IMR-90 (cell line): Measurements from ENCODE around the gene HOGA1. TPM values are rescaled to one million over a fixed set of nuclear protein-coding genes. Genes with fewer than 3 reads are reported as not detected.

Source experiments
- ATAC-seq: fragments of 200-7000 bp; cut with Tn5 transposase; 2 replicates; pipeline ENCODE4 v1.9.1; 2020; ENCODE audit warnings: low read depth, mild to moderate bottlenecking, moderate library complexity
- BruUV-seq: library from RNA; stranded (reverse); fragments of 400-500 nt; replicated peaks from 2 replicates; lab custom pipeline; 2021; lab: Mats Ljungman, UMichigan
- CTCF ChIA-PET: fragments of 300-600 bp; formaldehyde crosslinking; extraction: SDS; loops from one replicate; lab custom pipeline; 2021; ENCODE audit warnings: antibody characterized with exemption; lab: Yijun Ruan, JAX
- POLR2A ChIA-PET: fragments of 300-600 bp; sonication (Branson Sonifier 250); formaldehyde crosslinking; loops from one replicate; lab custom pipeline; 2022; ENCODE audit warnings: antibody characterized with exemption; ENCODE audit not compliant: unreplicated experiment; lab: Charles Lee
- DNase-seq: peaks from one replicate; pipeline ENCODE4 v3.0.0; 2013
- H2AFZ ChIP-seq: replicated peaks from 2 replicates; pipeline ENCODE3; 2013; ENCODE audit warnings: low read length, mild to moderate bottlenecking; ENCODE audit not compliant: poor library complexity
- H2AK5ac ChIP-seq: 2 replicates; pipeline ENCODE4 v1.6.1; 2013; ENCODE audit warnings: low read depth, low read length, inconsistent platforms
- H2AK9ac ChIP-seq: replicated peaks from 2 replicates; pipeline ENCODE3; 2013; ENCODE audit warnings: mild to moderate bottlenecking, low read depth, low read length, moderate library complexity; ENCODE audit not compliant: poor library complexity
- H2BK120ac ChIP-seq: 2 replicates; pipeline ENCODE4 v1.6.1; 2013; ENCODE audit warnings: low read depth, low read length, inconsistent platforms
- H2BK15ac ChIP-seq: 3 replicates; pipeline ENCODE4 v1.6.1; 2013; ENCODE audit warnings: low read depth, low read length, inconsistent platforms
- H2BK20ac ChIP-seq: 2 replicates; pipeline ENCODE4 v1.6.1; 2013; ENCODE audit warnings: low read depth, mild to moderate bottlenecking, inconsistent platforms, low read length, moderate library complexity
- H2BK5ac ChIP-seq: 2 replicates; pipeline ENCODE4 v1.6.1; 2013; ENCODE audit warnings: mild to moderate bottlenecking, low read depth, low read length, inconsistent platforms; ENCODE audit not compliant: poor library complexity, severe bottlenecking
- H3K14ac ChIP-seq: replicated peaks from 2 replicates; pipeline ENCODE4 v1.6.1; 2013; ENCODE audit warnings: low read depth, low read length, inconsistent platforms
- H3K18ac ChIP-seq: 2 replicates; pipeline ENCODE4 v1.6.1; 2013; ENCODE audit warnings: low read depth, low read length, control low read depth
- H3K23ac ChIP-seq: 2 replicates; pipeline ENCODE4 v1.6.1; 2013; ENCODE audit warnings: low read depth, low read length, inconsistent platforms
- H3K27ac ChIP-seq: 2 replicates; pipeline ENCODE4 v1.5.1; 2013; ENCODE audit warnings: mild to moderate bottlenecking, control low read depth, low read length; ENCODE audit not compliant: insufficient read depth
- H3K27me3 ChIP-seq: 2 replicates; pipeline ENCODE4 v1.6.1; 2013; ENCODE audit warnings: low read length; ENCODE audit not compliant: control insufficient read depth, insufficient read depth
- H3K36me3 ChIP-seq: 2 replicates; pipeline ENCODE4 v1.6.1; 2013; ENCODE audit warnings: low read length, mixed read lengths; ENCODE audit not compliant: control insufficient read depth, insufficient read depth
- H3K4ac ChIP-seq: 2 replicates; pipeline ENCODE4 v1.6.1; 2013; ENCODE audit warnings: low read depth, low read length, inconsistent platforms
- H3K4me1 ChIP-seq: 2 replicates; pipeline ENCODE4 v1.6.1; 2013; ENCODE audit warnings: low read length, mixed read lengths; ENCODE audit not compliant: control insufficient read depth, insufficient read depth
- H3K4me2 ChIP-seq: 2 replicates; pipeline ENCODE4 v1.6.1; 2013; ENCODE audit warnings: low read depth, mild to moderate bottlenecking, control low read depth, low read length, moderate library complexity
- H3K4me3 ChIP-seq: 2 replicates; pipeline ENCODE4 v1.5.1; 2013; ENCODE audit warnings: low read depth, mild to moderate bottlenecking, control low read depth, low read length, moderate library complexity; ENCODE audit not compliant: insufficient read depth
- H3K56ac ChIP-seq: 2 replicates; pipeline ENCODE4 v1.6.1; 2013; ENCODE audit warnings: low read length, inconsistent platforms; ENCODE audit not compliant: insufficient read depth; ENCODE audit errors: extremely low read depth
- H3K79me1 ChIP-seq, 2 experiments: 2 replicates each; pipeline ENCODE4 v1.6.1; 2013; ENCODE audit warnings: low read length in 2 of 2, inconsistent platforms in 1 of 2, low read depth in 1 of 2
- H3K9ac ChIP-seq: 2 replicates; pipeline ENCODE4 v1.6.1; 2013; ENCODE audit warnings: low read depth, low read length, control low read depth
- H3K9me1 ChIP-seq: 2 replicates; pipeline ENCODE4 v1.6.1; 2013; ENCODE audit warnings: low read length, inconsistent platforms; ENCODE audit not compliant: insufficient read depth
- H3K9me3 ChIP-seq: 2 replicates; pipeline ENCODE4 v1.6.1; 2013; ENCODE audit warnings: low read length; ENCODE audit not compliant: control insufficient read depth, insufficient read depth
- H4K20me1 ChIP-seq: 2 replicates; pipeline ENCODE4 v1.6.1; 2013; ENCODE audit warnings: low read length, inconsistent platforms; ENCODE audit not compliant: insufficient read depth
- H4K5ac ChIP-seq: 2 replicates; pipeline ENCODE4 v1.6.1; 2013; ENCODE audit warnings: mild to moderate bottlenecking, low read depth, low read length, control low read depth
- H4K8ac ChIP-seq, 2 experiments: 2 replicates each; pipeline ENCODE4 v1.6.1; 2013; ENCODE audit warnings: low read depth in 2 of 2, low read length in 2 of 2, control low read depth in 1 of 2, inconsistent platforms in 1 of 2
- H4K91ac ChIP-seq: 2 replicates; pipeline ENCODE4 v1.6.1; 2013; ENCODE audit warnings: low read depth, low read length, inconsistent platforms; ENCODE audit not compliant: insufficient read depth
- BHLHE40 ChIP-seq: fragments of 150-350 bp; IDR thresholded peaks from 2 replicates; pipeline ENCODE4 v1.6.1; 2016; ENCODE audit warnings: mild to moderate bottlenecking, low read depth, low read length
- FOS ChIP-seq: fragments of 150-350 bp; IDR thresholded peaks from 2 replicates; pipeline ENCODE4 v1.6.1; 2016; ENCODE audit warnings: low read depth, low read length
- dilution Hi-C: fragments of 300-500 bp; cut with HindIII; formaldehyde crosslinking; loops from one replicate; pipeline ENCODE4 v1.14.3; 2018; ENCODE audit warnings: low sequenced_read_pairs; ENCODE audit not compliant: unreplicated experiment
- in situ Hi-C: fragments of 300-500 bp; cut with MboI; formaldehyde crosslinking; loops from 3 replicates; pipeline ENCODE4 v1.14.3; 2019; ENCODE audit warnings: low sequenced_read_pairs, inconsistent platforms, mixed read lengths
- intact Hi-C: fragments of 100-400 bp; cut with micrococcal nuclease; formaldehyde crosslinking; loops from 2 replicates; pipeline ENCODE4 v1.10.0; 2022
- polyA plus RNA-seq, 3 experiments: library from polyadenylated mRNA; depleted of rRNA; stranded (reverse); fragments of >200 nt; gene quantifications; 2 replicates each; pipeline ENCODE4 v1.2.3, GENCODE V29; 2012; ENCODE audit warnings: low replicate concordance in 1 of 3
- total RNA-seq: library from RNA; depleted of rRNA; stranded (reverse); fragments of >200 nt; gene quantifications from 2 replicates; pipeline ENCODE4 v1.2.3, GENCODE V29; 2012
- TF ChIP-seq, protein P1 (sequence below): conservative IDR thresholded peaks from 2 replicates; pipeline ENCODE4 v1.5.1; 2012; ENCODE audit warnings: mild to moderate bottlenecking, low read depth, low read length, improper control_type of control experiment
- TF ChIP-seq, protein P2 (sequence below): fragments of 150-350 bp; IDR thresholded peaks from 2 replicates; pipeline ENCODE4 v1.6.1; 2016; ENCODE audit warnings: low read depth, mild to moderate bottlenecking, low read length, moderate library complexity, borderline replicate concordance

Gene HOGA1
- total and polyA plus RNA-seq, 2 of the 4 experiments (the other 2 are of a cell fraction), result 0.36 to 0.41 TPM

DNA sequence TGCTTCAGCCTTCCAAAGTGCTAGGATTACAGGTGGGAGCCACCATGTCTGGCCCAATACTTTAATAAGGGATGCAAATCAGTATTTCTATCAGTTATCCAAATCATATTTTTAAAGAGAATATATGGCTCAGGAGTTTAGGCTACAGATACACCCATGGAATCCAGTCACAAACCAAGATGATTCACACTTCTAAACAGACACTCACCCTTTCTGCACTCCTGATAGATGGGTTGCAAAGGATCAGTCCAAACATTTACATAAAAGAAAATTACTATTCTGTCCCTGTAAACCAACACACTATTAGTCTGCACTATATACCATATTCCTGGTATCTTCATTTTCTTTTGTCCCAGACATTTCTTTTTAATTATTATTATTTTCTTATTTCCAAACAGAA lies 46.9 kb downstream of the HOGA1 start:
- peak overlapping the region; percentile 88 for H3K4me2 ChIP-seq
- H3K9me3 ChIP-seq, result no peaks in the 10 kb centered on the region
- peak overlapping the region; percentile 59; the same call in 1 of the 2 replicates for H4K5ac ChIP-seq
- H2BK15ac ChIP-seq, result no peak overlapping the region; the same call in 2 of the 3 replicates
- DNase-seq (peak; percentile 86), ATAC-seq (peak; percentile 70)
- H3K36me3 ChIP-seq, result no peaks in the 10 kb centered on the region
- H3K9ac ChIP-seq, result no peak overlapping the region
- peak overlapping the region; percentile 70 for H2BK5ac ChIP-seq
- H3K18ac ChIP-seq, result peak overlapping the region; percentile 53; the same call in 1 of the 2 replicates
- ChIA-PET CTCF (no interaction called here), POLR2A (no interaction called here)
- no peak overlapping the region for H2BK20ac ChIP-seq
- no peak overlapping the region for H2BK120ac ChIP-seq
- no peak overlapping the region for H3K14ac ChIP-seq
- peaks cover 3 to 22% of the 10 kb centered on the region in 2 experiments; a peak in 3 of 4 replicates for H3K79me1 ChIP-seq
- H3K4me1 ChIP-seq, result peaks cover 17% of the 10 kb centered on the region
- peaks cover 10% of the 10 kb centered on the region for H3K9me1 ChIP-seq
- in situ Hi-C loops, result no loop called here
- H4K91ac ChIP-seq, result peak overlapping the region; percentile 61; the same call in 1 of the 2 replicates
- H3K4ac ChIP-seq, result peak overlapping the region; percentile 51
- H2AFZ ChIP-seq, result no peak overlapping the region
- TF ChIP-seq BHLHE40 (peak; percentile 21; the same call in 1 of the 2 replicates), FOS (peak; percentile 93)
- TF ChIP-seq, protein P1, sequence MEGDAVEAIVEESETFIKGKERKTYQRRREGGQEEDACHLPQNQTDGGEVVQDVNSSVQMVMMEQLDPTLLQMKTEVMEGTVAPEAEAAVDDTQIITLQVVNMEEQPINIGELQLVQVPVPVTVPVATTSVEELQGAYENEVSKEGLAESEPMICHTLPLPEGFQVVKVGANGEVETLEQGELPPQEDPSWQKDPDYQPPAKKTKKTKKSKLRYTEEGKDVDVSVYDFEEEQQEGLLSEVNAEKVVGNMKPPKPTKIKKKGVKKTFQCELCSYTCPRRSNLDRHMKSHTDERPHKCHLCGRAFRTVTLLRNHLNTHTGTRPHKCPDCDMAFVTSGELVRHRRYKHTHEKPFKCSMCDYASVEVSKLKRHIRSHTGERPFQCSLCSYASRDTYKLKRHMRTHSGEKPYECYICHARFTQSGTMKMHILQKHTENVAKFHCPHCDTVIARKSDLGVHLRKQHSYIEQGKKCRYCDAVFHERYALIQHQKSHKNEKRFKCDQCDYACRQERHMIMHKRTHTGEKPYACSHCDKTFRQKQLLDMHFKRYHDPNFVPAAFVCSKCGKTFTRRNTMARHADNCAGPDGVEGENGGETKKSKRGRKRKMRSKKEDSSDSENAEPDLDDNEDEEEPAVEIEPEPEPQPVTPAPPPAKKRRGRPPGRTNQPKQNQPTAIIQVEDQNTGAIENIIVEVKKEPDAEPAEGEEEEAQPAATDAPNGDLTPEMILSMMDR, result no peak
- TF ChIP-seq, protein P2, sequence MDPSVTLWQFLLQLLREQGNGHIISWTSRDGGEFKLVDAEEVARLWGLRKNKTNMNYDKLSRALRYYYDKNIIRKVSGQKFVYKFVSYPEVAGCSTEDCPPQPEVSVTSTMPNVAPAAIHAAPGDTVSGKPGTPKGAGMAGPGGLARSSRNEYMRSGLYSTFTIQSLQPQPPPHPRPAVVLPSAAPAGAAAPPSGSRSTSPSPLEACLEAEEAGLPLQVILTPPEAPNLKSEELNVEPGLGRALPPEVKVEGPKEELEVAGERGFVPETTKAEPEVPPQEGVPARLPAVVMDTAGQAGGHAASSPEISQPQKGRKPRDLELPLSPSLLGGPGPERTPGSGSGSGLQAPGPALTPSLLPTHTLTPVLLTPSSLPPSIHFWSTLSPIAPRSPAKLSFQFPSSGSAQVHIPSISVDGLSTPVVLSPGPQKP, result no peak
- no peak overlapping the region for H2AK9ac ChIP-seq
- no peak overlapping the region for H3K4me3 ChIP-seq
- H3K27ac ChIP-seq, result peak overlapping the region; percentile 68
- intact Hi-C loops, result no loop called here
- H3K56ac ChIP-seq, result no peak overlapping the region
- no TSS peak for BruUV-seq
- no peak overlapping the region for H3K23ac ChIP-seq
- dilution Hi-C loops, result no loop called here
- no peaks in the 10 kb centered on the region for H4K20me1 ChIP-seq
- no peaks in the 10 kb centered on the region for H3K27me3 ChIP-seq
- H2AK5ac ChIP-seq, result peak overlapping the region; percentile 59
- peak overlapping the region in 1 of 2 experiments; percentile 33; a peak in 1 of 4 replicates for H4K8ac ChIP-seq
